GM12875 (cell line): ENCODE results near the gene HS6ST1.
"Not testable (repeated sequence)": the region's sequence is repeated elsewhere in the genome, so short reads cannot be mapped to it uniquely, and the experiment has no call there.

Experiments
- H3K4me3 ChIP-seq: one replicate; pipeline ENCODE4 v1.5.1; 2011; ENCODE audit warnings: low read depth, low read length, control low read depth
- CTCF ChIP-seq: IDR thresholded peaks from 2 replicates; pipeline ENCODE4 v1.5.1; 2011; ENCODE audit warnings: low read depth, mild to moderate bottlenecking, control low read depth, inconsistent platforms, low read length, moderate library complexity, borderline replicate concordance; ENCODE audit not compliant: insufficient read depth

HS6ST1 gene

DNA sequence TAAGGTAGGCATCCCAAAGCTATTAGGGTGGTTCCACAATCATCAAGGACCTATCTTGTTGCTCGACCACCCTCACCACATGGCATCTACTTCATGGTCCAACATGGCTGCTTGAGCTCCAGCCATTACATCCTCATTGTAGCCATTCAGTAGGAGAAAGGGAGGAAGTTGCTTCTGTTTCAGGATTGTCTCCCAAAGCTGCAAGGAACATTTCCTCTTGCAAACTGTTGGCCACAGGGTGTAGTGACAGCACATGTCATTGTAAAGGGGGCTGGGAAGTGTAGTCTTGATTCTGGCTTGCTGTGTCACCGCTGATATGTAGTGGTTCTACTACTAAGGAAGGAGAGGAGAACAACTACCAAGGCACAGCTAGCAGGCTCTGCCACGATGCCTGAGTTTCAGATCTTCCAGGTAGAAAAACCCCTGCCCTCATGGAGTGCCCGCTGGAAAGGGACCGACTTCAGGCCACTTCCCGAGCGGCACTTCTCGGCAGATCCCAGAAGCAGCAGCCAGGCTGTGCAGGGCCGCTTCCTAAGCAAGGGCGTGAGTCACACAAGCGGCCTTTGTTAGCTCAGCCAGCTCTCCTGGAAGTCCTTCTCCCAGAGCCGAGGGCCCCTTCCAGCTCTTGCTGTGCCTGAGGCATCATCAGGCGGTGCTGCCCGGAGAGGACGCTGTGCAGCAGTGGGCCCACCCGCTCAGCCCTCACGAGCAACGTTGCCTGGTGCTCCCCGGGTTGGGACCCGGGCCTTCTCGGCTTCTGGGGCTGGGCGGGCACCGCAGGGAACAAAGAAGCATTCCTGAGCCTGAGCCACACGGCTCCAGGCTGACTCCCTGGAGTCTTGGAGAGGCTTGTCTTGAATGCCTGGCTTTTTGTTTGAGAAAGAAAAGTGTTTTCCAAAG, 58.2 kb downstream of the HS6ST1 start:
- H3K4me3 ChIP-seq, result no peak overlapping the region
- no peak for TF ChIP-seq CTCF

DNA sequence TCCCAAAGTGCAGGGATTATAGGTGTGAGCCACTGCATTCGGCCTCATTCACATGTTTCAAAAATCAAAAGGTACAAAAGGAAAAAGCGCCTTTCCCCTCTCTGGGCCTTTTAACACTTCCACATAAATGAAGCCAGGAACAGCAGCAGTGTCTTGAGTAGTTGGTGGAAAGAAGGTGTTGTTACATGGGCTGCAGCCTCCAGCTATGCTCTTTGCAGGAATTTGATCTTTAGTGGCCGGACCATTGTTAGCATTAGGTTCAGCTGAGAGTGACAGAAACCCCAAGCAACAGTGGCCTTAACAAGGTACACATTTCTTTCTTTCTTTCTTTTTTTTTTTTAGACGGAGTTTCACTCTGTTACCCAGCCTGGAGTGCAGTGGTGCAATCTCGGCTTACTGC, 59.1 kb downstream of the HS6ST1 start:
- TF ChIP-seq CTCF, result no peak
- H3K4me3 ChIP-seq, result no peak overlapping the region

DNA sequence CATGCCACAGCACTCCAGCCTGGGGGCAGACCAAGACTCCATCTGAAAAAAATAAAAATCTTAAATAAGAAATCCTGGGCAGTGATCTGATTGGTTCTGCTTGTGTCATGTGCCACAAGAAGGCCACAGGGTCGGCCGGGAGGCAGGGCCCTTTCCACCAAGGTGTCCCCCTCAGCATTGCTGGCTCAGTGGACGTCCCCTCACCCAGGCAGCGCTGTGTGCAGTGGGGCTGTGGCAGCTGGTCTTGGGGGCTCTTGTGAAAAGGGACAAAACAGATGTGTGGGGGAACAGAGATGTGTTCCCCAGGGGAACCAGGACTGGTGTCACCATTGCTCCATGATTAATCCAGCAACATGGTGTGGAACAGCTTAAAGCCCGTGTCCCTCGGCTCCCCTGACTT, 60.5 kb downstream of the HS6ST1 start:
- no peak for TF ChIP-seq CTCF

DNA sequence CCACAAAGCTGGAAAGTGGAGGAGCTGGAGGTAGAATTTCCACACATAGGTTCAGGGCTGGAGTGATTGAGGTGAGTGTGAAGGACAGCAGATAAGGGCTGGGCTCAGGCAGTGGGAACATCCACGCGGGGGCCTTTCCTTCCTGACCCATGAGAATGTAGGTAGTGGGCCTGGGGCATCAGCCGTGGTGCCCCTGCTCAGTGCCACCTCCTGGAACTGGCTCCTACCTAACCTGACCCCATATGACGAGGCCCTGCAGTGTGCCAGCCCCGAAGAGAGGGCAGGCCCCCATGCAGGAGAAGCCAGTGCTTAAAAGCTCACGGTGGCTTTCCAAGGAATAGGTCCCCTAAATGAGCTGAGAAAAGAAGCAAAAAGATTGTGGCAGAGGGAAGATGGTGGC, 66.2 kb downstream of the HS6ST1 start:
- TF ChIP-seq CTCF, result no peak
- no peak overlapping the region for H3K4me3 ChIP-seq

More for the DNA sequence above, 60.5 kb downstream of the HS6ST1 start:
- H3K4me3 ChIP-seq, result no peak overlapping the region

GRCh38 chr2:128252086-128252485, 66.6 kb downstream of the HS6ST1 start:
- H3K4me3 ChIP-seq, result not testable (repeated sequence)

- no peak overlapping the region for H3K4me3 ChIP-seq
- TF ChIP-seq CTCF, result no peak
Observed at GRCh38 chr2:128250229-128251025, 68.2 kb downstream of the HS6ST1 start.

DNA sequence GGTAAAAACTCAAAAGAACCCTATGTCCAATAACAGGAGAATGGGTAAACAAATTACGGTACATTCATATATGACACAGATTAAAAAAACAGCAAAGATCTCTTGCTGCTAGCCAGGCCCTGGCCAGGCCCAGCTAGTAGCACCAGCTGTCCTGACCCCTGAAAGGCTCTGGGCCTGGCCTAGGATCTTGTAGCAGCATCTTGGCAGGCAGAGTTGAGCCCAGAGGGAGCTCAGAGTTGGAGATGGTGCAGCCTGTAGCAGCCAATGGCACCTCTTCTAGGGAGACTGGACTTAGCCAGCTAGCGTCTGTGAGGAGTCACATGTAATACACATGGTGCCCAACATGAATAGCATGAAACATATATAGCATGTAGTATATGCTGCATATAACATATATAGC, 69.1 kb downstream of the HS6ST1 start:
- TF ChIP-seq CTCF, result no peak
- H3K4me3 ChIP-seq, result no peak overlapping the region
